ENCODE measurements around the gene PTOV1.
A peak's percentile ranks its signal among the peaks of the same experiment; 100 is the strongest.

Gene PTOV1

GRCh38 chr19:49858088-49858985, 7.4 kb downstream of the PTOV1 start (continued):
- TF ChIP-seq ZNF639 (tag by site-specific recombination; IDR thresholded peaks at IDR 0.05) = no peak
- TF ChIP-seq ZNF37A (tag by site-specific recombination; IDR thresholded peaks at IDR 0.05) = no peak
- 0 out of 2 replicates have a peak, but pooled peaks have one; percentile 13 for TF ChIP-seq SP7 (tag by site-specific recombination; IDR thresholded peaks at IDR 0.05)
- TF ChIP-seq ZFHX2 (tag by site-specific recombination; conservative IDR thresholded peaks at IDR 0.05) = peak; percentile 74
- TF ChIP-seq ZNF148 (tag by site-specific recombination; IDR thresholded peaks at IDR 0.05; ENCODE audit: borderline replicate concordance) = no peak
- TF ChIP-seq ZNF670 (tag by site-specific recombination; IDR thresholded peaks at IDR 0.05; ENCODE audit: low read depth) = no peak
- no peak for TF ChIP-seq ZNF362 (tag by site-specific recombination; IDR thresholded peaks at IDR 0.05)
- TF ChIP-seq ZNF341 (tag by site-specific recombination; IDR thresholded peaks at IDR 0.05; ENCODE audit: low read depth) = peak; percentile 38; the same call in 1 of the 2 replicates
- peak; percentile 7; the same call in 1 of the 2 replicates for TF ChIP-seq ZBTB7A (tag by site-specific recombination; IDR thresholded peaks at IDR 0.05; ENCODE audit: low read depth)
- no peak for TF ChIP-seq ZNF660 (tag by site-specific recombination; IDR thresholded peaks at IDR 0.05)
- TF ChIP-seq ZNF23 (tag by site-specific recombination; IDR thresholded peaks at IDR 0.05; ENCODE audit: borderline replicate concordance) = no peak
- no peak for TF ChIP-seq ZNF529 (tag by site-specific recombination; IDR thresholded peaks at IDR 0.05; ENCODE audit: insufficient replicate concordance)
- TF ChIP-seq ZNF169 (tag by site-specific recombination; IDR thresholded peaks at IDR 0.05) = no peak
- TF ChIP-seq KLF7 (tag by site-specific recombination; IDR thresholded peaks at IDR 0.05; ENCODE audit: borderline replicate concordance) = peak; percentile 50; the same call in 1 of the 2 replicates
- TF ChIP-seq ZNF155 (tag by site-specific recombination; IDR thresholded peaks at IDR 0.05) = no peak
- TF ChIP-seq KLF10 (tag by site-specific recombination; IDR thresholded peaks at IDR 0.05) = no peak
- no peak for TF ChIP-seq YY2 (tag by site-specific recombination; IDR thresholded peaks at IDR 0.05)
- TF ChIP-seq ZBTB8A (tag by site-specific recombination; IDR thresholded peaks at IDR 0.05) = no peak
- no peak for TF ChIP-seq ZBTB44 (tag by site-specific recombination; IDR thresholded peaks at IDR 0.05)
- TF ChIP-seq ZNF211 (tag by site-specific recombination; IDR thresholded peaks at IDR 0.05; ENCODE audit: low read depth) = no peak
- TF ChIP-seq ZNF600 (tag by site-specific recombination; IDR thresholded peaks at IDR 0.05) = peak; percentile 98
- TF ChIP-seq GLIS2 (tag by site-specific recombination; IDR thresholded peaks at IDR 0.05) = peak; percentile 69
- TF ChIP-seq ZNF10 (tag by site-specific recombination; IDR thresholded peaks at IDR 0.05) = no peak
- TF ChIP-seq ZBTB26 (tag by site-specific recombination; optimal IDR thresholded peaks at IDR 0.05) = no peak
- TF ChIP-seq IKZF3 (tag by site-specific recombination; IDR thresholded peaks at IDR 0.05) = no peak
- no peak for TF ChIP-seq ZNF692 (tag by site-specific recombination; IDR thresholded peaks at IDR 0.05)
- TF ChIP-seq BCL6B (tag by site-specific recombination; IDR thresholded peaks at IDR 0.05) = no peak
- no peak for TF ChIP-seq FEZF1 (tag by site-specific recombination; IDR thresholded peaks at IDR 0.05)
- no peak for TF ChIP-seq ZNF707 (tag by site-specific recombination; IDR thresholded peaks at IDR 0.05)

All from HEK293 (cell line).